ENCODE results near the gene SIGLECL1.

Gene SIGLECL1

DNA sequence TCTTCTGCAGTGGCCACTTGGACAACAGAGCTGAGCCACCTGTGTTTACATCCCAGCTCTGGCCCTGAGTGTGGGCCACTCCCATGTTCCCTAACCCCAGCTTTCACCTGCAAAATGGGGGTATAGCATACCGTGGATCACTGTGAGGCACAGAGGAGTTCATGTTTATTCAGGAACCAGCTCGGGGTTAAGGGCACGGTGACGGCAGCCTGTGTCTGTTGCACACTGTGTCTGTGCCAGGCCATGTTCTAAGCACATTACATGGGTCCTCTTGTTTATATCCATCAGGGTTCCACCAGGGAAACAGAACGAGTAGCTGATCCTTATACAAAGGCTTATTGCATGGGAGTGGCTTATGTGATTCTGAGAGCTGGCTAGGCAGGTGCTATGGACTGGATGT, 46.5 kb downstream of the SIGLECL1 start:
- no peak for DNase-seq

DNA sequence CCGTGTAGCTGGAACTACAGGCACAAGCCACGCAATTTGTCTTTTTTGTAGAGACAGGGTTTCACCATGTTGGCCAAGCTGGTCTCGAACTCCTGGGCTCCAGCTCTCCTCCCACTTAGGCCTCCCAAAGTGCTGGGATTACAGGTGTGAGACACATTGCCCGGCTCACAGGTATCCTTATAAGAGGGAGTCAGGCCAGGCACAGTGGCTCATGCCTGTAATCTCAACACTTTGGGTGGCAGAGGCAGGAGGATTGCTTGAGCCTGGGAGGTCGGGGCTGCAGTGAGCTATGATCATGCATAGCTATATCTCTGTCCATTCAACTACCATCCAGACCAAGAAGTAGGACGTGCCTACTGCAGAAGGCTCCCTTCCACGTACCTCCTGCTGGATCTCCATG, 50.4 kb downstream of the SIGLECL1 start:
- DNase-seq, result no peak

DNA sequence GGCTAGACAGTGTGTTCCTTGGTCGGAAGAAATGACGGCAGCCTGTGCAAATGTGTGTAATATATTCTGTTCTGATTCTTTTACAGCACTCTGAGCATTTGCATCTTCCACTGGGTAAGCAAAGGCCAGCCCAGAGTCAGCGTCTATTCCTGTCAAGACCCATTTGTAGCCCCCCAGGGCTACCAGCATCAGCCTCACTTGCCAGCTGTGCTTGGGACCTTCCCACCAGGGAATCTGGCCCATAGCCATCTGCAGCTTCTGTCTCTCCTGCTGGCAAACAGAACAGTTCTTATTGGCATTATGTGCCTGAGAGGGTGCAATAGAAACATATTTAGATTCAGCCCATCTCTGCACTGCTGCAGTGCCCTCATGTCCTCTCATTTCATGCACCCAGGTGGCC, 54.6 kb downstream of the SIGLECL1 start:
- no peak for DNase-seq

DNA sequence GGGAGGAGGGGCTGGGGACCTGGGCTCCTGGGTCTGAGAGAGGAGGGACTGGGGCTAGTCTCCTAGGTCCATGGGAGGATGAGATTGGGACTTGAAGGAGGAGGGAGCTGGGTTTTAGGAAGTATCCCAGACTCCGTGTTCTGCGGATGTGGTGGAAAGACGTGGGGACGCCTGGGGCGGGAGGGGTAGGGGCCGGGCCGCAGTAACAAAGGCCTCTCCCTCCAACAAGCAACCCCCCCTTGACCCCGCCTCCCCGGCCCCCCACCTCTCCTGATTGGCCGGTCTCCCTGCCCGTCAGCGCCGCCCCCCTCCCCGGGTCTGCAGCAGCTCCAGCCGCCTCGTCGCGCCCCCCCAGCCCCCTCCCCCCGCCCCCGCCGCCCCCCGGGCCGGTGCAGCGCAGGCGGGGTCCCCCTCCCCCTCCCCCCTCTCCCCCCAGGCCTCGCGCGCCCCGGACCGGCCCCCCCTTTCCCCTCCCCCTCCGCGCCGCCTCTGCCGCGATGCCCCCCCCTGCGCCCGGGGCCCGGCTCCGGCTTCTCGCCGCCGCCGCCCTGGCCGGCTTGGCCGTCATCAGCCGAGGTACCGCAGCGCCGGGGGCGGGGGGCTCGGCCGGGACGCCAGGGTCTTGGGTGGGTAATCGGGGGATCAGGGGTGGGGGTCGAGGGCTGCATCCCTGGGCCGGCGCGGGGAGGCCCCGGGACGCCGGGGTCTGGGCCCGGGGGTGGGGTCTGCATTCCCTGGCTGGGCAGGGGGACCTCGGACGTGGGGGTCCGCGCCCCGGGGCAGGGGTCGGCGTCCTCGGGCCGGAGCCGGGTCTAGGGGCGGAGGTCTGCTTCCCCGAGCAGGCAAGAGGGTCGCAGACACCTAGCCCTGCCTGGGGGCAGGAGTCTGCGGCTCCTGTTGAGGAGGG, 60.7 kb downstream of the SIGLECL1 start, which contains the start of gene IGLON5:
TSS of gene IGLON5 (plus strand) at position 294 of the 907 bp plus-strand sequence. CDS start at position 498, 204 bp downstream.
- DNase-seq, result no peak

DNA sequence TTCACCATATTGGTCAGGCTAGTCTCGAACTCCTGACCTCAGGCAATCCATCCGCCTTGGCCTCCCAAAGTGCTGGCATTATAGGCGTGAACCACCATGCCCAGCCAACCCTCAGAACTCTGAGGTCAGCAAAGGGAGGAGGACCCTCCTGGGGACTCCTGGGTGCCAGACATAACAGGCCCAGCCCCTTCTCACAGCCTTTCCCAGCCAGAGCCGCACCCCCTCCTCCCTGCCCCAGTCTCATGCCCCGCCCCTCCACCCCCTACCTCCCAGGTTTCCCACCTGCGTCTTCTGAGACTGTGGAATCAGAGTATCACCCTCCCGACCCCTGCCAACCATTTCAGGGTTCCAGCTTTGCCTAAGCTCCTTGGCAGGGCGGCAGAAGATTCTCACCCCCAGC, 65.8 kb downstream of the SIGLECL1 start:
- no peak for DNase-seq

DNA sequence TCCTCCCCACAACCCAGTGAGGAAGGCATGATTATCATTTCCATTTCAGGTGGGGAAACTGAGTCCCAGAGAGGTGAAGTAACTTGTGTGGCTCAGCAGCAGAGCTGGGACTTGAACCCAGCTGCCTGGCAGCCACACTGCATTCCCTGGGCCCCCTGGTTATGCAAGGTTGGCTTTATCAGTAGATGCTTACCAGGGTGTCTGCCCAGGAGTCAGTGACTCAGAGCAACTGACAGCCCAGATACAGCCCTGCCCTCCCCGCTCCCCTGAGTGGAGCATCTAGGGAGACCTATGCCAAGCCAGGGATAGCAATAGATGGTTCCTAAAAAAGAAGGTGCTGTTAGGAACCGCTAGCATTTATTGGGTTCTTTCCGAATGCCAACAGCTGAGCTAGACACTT, 66.5 kb downstream of the SIGLECL1 start:
- DNase-seq, result no peak

DNA sequence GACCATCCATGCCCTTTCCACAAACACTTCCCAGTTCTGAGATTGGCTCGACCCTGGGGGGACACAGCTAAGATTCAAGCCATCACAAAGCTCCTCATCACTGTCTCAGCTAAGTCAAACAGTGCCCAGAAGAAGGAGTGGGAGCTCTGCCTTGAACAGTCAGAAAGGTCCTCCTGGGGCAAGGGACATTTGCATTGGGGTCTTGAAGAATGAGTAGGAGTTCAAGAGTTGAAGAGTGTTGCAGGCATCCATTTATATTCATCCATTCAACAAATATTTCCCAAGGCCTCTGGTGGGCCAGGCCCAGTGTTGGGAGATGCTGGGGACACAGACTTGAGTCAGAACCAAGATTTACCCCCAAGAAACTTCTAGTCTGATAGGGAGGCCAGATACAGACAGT, 67.1 kb downstream of the SIGLECL1 start:
- DNase-seq, result no peak
